ENCODE measurements around the gene UBXN10. TPM values are rescaled to one million over a fixed set of nuclear protein-coding genes. Genes with fewer than 3 reads are reported as not detected.

UBXN10 gene
- polyA plus RNA-seq, 3 donors: 0.16 to 0.82 (median 0.30) TPM

- H2AFZ ChIP-seq (ENCODE audit: insufficient read depth, low read depth, low read length, poor library complexity, severe bottlenecking): no peak overlapping the region
- peaks cover 14 to 23% (median 19%) of the 10 kb centered on the region in 3 donors for H3K27me3 Mint-ChIP-seq (ENCODE audit: low read depth in 3 of 3)
- no peaks in the 10 kb centered on the region for H3K79me2 ChIP-seq (ENCODE audit: insufficient read depth, low read length)
- no peak overlapping the region for H3K4me3 Mint-ChIP-seq
- H3K4me1 Mint-ChIP-seq: peaks cover 2% of the 10 kb centered on the region
- no peaks in the 10 kb centered on the region for H3K27me3 ChIP-seq (ENCODE audit: control insufficient read depth in 2 of 2, insufficient read depth in 2 of 2, low read length in 2 of 2)
- no peak for DNase-seq
- WGBS (ENCODE audit: insufficient coverage): no CpG with 5 or more reads among the region's 4 CpGs
- H3K9me3 ChIP-seq (replicated peaks in 1 of 2; ENCODE audit: control insufficient read depth in 1 of 2, insufficient read depth in 1 of 2, low read length in 2 of 2): no peaks in the 10 kb centered on the region
- no peak overlapping the region for H3K4me2 ChIP-seq (replicated peaks; ENCODE audit: extremely low read depth, low read length, poor library complexity, severe bottlenecking)
- no peak overlapping the region for H3K27ac Mint-ChIP-seq
- no peaks in the 10 kb centered on the region for H3K9me3 Mint-ChIP-seq
- H3K36me3 ChIP-seq (replicated peaks in 1 of 2; ENCODE audit: control insufficient read depth in 1 of 2, insufficient read depth in 2 of 2, low read length in 2 of 2): no peaks in the 10 kb centered on the region
- H3K27ac ChIP-seq (ENCODE audit: low read depth in 1 of 2, low read length in 2 of 2): no peak overlapping the region
- no peaks in the 10 kb centered on the region for H3K36me3 Mint-ChIP-seq
- H3K4me1 ChIP-seq (ENCODE audit: control insufficient read depth in 1 of 2, insufficient read depth in 2 of 2, low read length in 2 of 2): no peaks in the 10 kb centered on the region
- intact Hi-C loops (cut with micrococcal nuclease): no loop called here
- H3K9ac ChIP-seq (ENCODE audit: insufficient read depth, low read length, poor library complexity, severe bottlenecking): no peak overlapping the region
- no peak for TF ChIP-seq CTCF (IDR thresholded peaks at IDR 0.05)
- no peaks in the 10 kb centered on the region for H4K20me1 ChIP-seq (ENCODE audit: insufficient read depth, low read length)
- no peak overlapping the region for H3K4me3 ChIP-seq (replicated peaks in 1 of 3; ENCODE audit: low read depth in 2 of 3, low read length in 3 of 3)
Measured at GRCh38 chr1:20207546-20207945, 21.6 kb downstream of the UBXN10 start.

- 78% methylated on average over 4 of the region's 4 CpGs for WGBS (ENCODE audit: insufficient coverage)
- H3K4me1 Mint-ChIP-seq: peaks cover 5% of the 10 kb centered on the region
- H4K20me1 ChIP-seq (ENCODE audit: insufficient read depth, low read length): no peaks in the 10 kb centered on the region
- peaks cover 4 to 9% of the 10 kb centered on the region in 2 donors for H3K27me3 ChIP-seq (ENCODE audit: control insufficient read depth in 2 of 2, insufficient read depth in 2 of 2, low read length in 2 of 2)
- TF ChIP-seq CTCF (IDR thresholded peaks at IDR 0.05): no peak
- H3K9me3 Mint-ChIP-seq: no peaks in the 10 kb centered on the region
- H3K79me2 ChIP-seq (ENCODE audit: insufficient read depth, low read length): no peaks in the 10 kb centered on the region
- no peaks in the 10 kb centered on the region for H3K36me3 ChIP-seq (replicated peaks in 1 of 2; ENCODE audit: control insufficient read depth in 1 of 2, insufficient read depth in 2 of 2, low read length in 2 of 2)
- DNase-seq: no peak
- H2AFZ ChIP-seq (ENCODE audit: insufficient read depth, low read depth, low read length, poor library complexity, severe bottlenecking): no peak overlapping the region
- H3K4me2 ChIP-seq (replicated peaks; ENCODE audit: extremely low read depth, low read length, poor library complexity, severe bottlenecking): no peak overlapping the region
- H3K9ac ChIP-seq (ENCODE audit: insufficient read depth, low read length, poor library complexity, severe bottlenecking): no peak overlapping the region
- no peaks in the 10 kb centered on the region for H3K36me3 Mint-ChIP-seq
- no peak overlapping the region for H3K4me3 Mint-ChIP-seq
- H3K27me3 Mint-ChIP-seq (ENCODE audit: low read depth in 3 of 3): peaks cover 21 to 37% (median 28%) of the 10 kb centered on the region in 3 donors
- H3K27ac Mint-ChIP-seq: no peak overlapping the region
- H3K4me1 ChIP-seq (ENCODE audit: control insufficient read depth in 1 of 2, insufficient read depth in 2 of 2, low read length in 2 of 2): no peaks in the 10 kb centered on the region
- no peak overlapping the region for H3K27ac ChIP-seq (ENCODE audit: low read depth in 1 of 2, low read length in 2 of 2)
- intact Hi-C loops (cut with micrococcal nuclease): no loop called here
- H3K9me3 ChIP-seq (replicated peaks in 1 of 2; ENCODE audit: control insufficient read depth in 1 of 2, insufficient read depth in 1 of 2, low read length in 2 of 2): no peaks in the 10 kb centered on the region
- no peak overlapping the region for H3K4me3 ChIP-seq (replicated peaks in 1 of 3; ENCODE audit: low read depth in 2 of 3, low read length in 3 of 3)
Measured at GRCh38 chr1:20209471-20209870, 23.6 kb downstream of the UBXN10 start.

All from CD14-positive monocyte (primary cell).